Upper lobe of left lung (tissue), 4 donors: ENCODE measurements around the gene STIM1.

ENCODE experiments used
- CTCF ChIP-seq, 6 experiments: fragments of 450-650 bp in 4 of 6; fragments of 200-600 bp in 2 of 6; sonication (generic) in 2 of 6; IDR thresholded peaks; one replicate each; pipeline ENCODE4 v1.5.1; 2016 to 2019; ENCODE audit warnings: antibody characterized with exemption in 6 of 6
- EP300 ChIP-seq, 4 donors: sonication (generic); formaldehyde crosslinking; IDR thresholded peaks; one replicate each; pipeline ENCODE4 v1.5.1; 2017; ENCODE audit warnings: antibody characterized with exemption in 4 of 4, control low read depth in 2 of 4
- POLR2A ChIP-seq, 4 donors: fragments of 450-650 bp; IDR thresholded peaks; one replicate each; pipeline ENCODE4 v1.5.1; 2016 to 2017; ENCODE audit warnings: antibody characterized with exemption in 4 of 4, mild to moderate bottlenecking in 2 of 4
- POLR2AphosphoS5 ChIP-seq, 2 donors: sonication (generic); formaldehyde crosslinking; IDR thresholded peaks; one replicate each; pipeline ENCODE4 v1.5.1; 2017; ENCODE audit warnings: antibody characterized with exemption in 2 of 2

- no peak for TF ChIP-seq CTCF (IDR thresholded peaks at IDR 0.05)
- no peak for TF ChIP-seq POLR2A (IDR thresholded peaks at IDR 0.05)
- no peak for TF ChIP-seq POLR2AphosphoS5 (IDR thresholded peaks at IDR 0.05)
- TF ChIP-seq EP300 (IDR thresholded peaks at IDR 0.05) = no peak
Observed at GRCh38 chr11:3996651-3997050, 141.2 kb downstream of the STIM1 start.
